ENCODE results near the gene SGTA. TPM values are rescaled to one million over a fixed set of nuclear protein-coding genes. Genes with fewer than 3 reads are reported as not detected.

Gene SGTA
- total and polyA plus RNA-seq, 2 of the 4 experiments (the other 2 are of a cell fraction): 17.4 to 72.9 TPM

- Histone ChIP-seq H3K18ac (ENCODE audit: low read depth, low read length) (no peak overlapping the region), H3K4ac (ENCODE audit: low read depth, low read length) (peak overlapping the region; percentile 56), H4K91ac (ENCODE audit: insufficient read depth, low read depth, low read length) (peak overlapping the region; percentile 12; the same call in 1 of the 2 replicates), H2BK15ac (ENCODE audit: low read depth, low read length) (no peak overlapping the region), H3K56ac (ENCODE audit: extremely low read depth, insufficient read depth, low read length) (no peak overlapping the region), H2BK5ac (ENCODE audit: low read depth, low read length, poor library complexity, severe bottlenecking) (no peak overlapping the region), H3K36me3 (ENCODE audit: control insufficient read depth, insufficient read depth, low read length) (peaks cover 8% of the 10 kb centered on the region; the same call in 1 of the 2 replicates), H3K9me3 (ENCODE audit: control insufficient read depth, insufficient read depth, low read length) (peaks cover 2% of the 10 kb centered on the region; the same call in 1 of the 2 replicates), H3K14ac (replicated peaks; ENCODE audit: low read depth, low read length) (0 out of 2 replicates have a peak overlapping the region, but pooled peaks have one; percentile 81), H4K8ac (ENCODE audit: low read depth in 2 of 2, low read length in 2 of 2) (peak overlapping the region; percentile 44 to 73; a peak in 3 of 4 replicates), H3K27me3 (ENCODE audit: control insufficient read depth, insufficient read depth, low read length) (no peaks in the 10 kb centered on the region), H2BK120ac (ENCODE audit: low read depth, low read length) (no peak overlapping the region), H3K4me3 (ENCODE audit: insufficient read depth, low read depth, low read length) (peak overlapping the region; percentile 61), H3K9me1 (ENCODE audit: insufficient read depth, low read length) (0 out of 2 replicates have a peak, but pooled peaks cover 4% of the 10 kb centered on the region), H3K9ac (ENCODE audit: low read depth, low read length) (peak overlapping the region; percentile 77), H2BK20ac (ENCODE audit: low read depth, low read length) (no peak overlapping the region), H3K79me1 (ENCODE audit: low read depth in 1 of 2, low read length in 2 of 2) (peaks cover 6 to 11% of the 10 kb centered on the region in 2 experiments; a peak in 2 of 4 replicates), H3K27ac (ENCODE audit: insufficient read depth, low read length) (no peak overlapping the region; the same call in 1 of the 2 replicates), H4K20me1 (ENCODE audit: insufficient read depth, low read length) (no peaks in the 10 kb centered on the region), H3K4me1 (ENCODE audit: control insufficient read depth, insufficient read depth, low read length) (no peaks in the 10 kb centered on the region; the same call in 1 of the 2 replicates), H2AK5ac (ENCODE audit: low read depth, low read length) (peak overlapping the region; percentile 75), H2AK9ac (replicated peaks; ENCODE audit: low read depth, low read length, poor library complexity) (peak overlapping the region; percentile 97), H2AFZ (replicated peaks; ENCODE audit: low read length, poor library complexity) (peak overlapping the region; percentile 97), H4K5ac (ENCODE audit: low read depth, low read length) (peak overlapping the region; percentile 1; the same call in 1 of the 2 replicates), H3K4me2 (ENCODE audit: low read depth, low read length) (peak overlapping the region; percentile 95), H3K23ac (ENCODE audit: low read depth, low read length) (peak overlapping the region; percentile 64; the same call in 1 of the 2 replicates)
- DNase-seq: no peak
- 6% methylated on average over 16 of the region's 36 CpGs; no CpG with 5 or more reads in 1 of the 2 experiments for WGBS, 2 experiments (ENCODE audit: extremely low coverage in 2 of 2, insufficient read length in 1 of 2)
- TF ChIP-seq MAZ (IDR thresholded peaks at IDR 0.05; ENCODE audit: borderline replicate concordance, low read depth, low read length) (no peak), USF2 (IDR thresholded peaks at IDR 0.05; ENCODE audit: low read depth, low read length) (no peak), CEBPB (IDR thresholded peaks at IDR 0.05; ENCODE audit: low read depth, low read length) (no peak), NFE2L2 (IDR thresholded peaks at IDR 0.05; ENCODE audit: low read depth, low read length) (no peak), RCOR1 (IDR thresholded peaks at IDR 0.05; ENCODE audit: insufficient replicate concordance, low read length) (no peak), FOS (IDR thresholded peaks at IDR 0.05; ENCODE audit: low read depth, low read length) (no peak), BHLHE40 (IDR thresholded peaks at IDR 0.05; ENCODE audit: low read depth, low read length) (no peak), MAFK (IDR thresholded peaks at IDR 0.05; ENCODE audit: low read depth, low read length) (no peak), ELK1 (IDR thresholded peaks at IDR 0.05; ENCODE audit: borderline replicate concordance, low read depth, low read length) (no peak), CHD1 (IDR thresholded peaks at IDR 0.05; ENCODE audit: low read depth, low read length) (no peak), MXI1 (IDR thresholded peaks at IDR 0.05; ENCODE audit: borderline replicate concordance, low read depth, low read length) (no peak), RAD21 (IDR thresholded peaks at IDR 0.05; ENCODE audit: low read length) (no peak)
- intact Hi-C loops (cut with micrococcal nuclease) (no loop called here), in situ Hi-C loops (cut with MboI; ENCODE audit: low sequenced_read_pairs) (no loop called here), dilution Hi-C loops (cut with HindIII; ENCODE audit: low sequenced_read_pairs, unreplicated experiment) (no loop called here)
- BruUV-seq (replicated peaks): no TSS peak
- ATAC-seq (ENCODE audit: low read depth): peak; percentile 31
- ChIA-PET POLR2A (ENCODE audit: unreplicated experiment) (no interaction called here), CTCF (interaction anchor here (0.6 kb wide), 1 partner anchor 40 kb away, joined by 3 read pairs; no protein-coding TSS in a partner anchor)
Measured at GRCh38 chr19:2820112-2820702, 37.1 kb upstream of the SGTA start.

Data from IMR-90 (cell line).